Measurements from ENCODE around the gene ZP2. TPM values are rescaled to one million over a fixed set of nuclear protein-coding genes. Genes with fewer than 3 reads are reported as not detected.

Gene ZP2
- total and polyA plus RNA-seq, 9 of the 15 experiments (the other 6 are each of a cell fraction or from before 2014, with no cell fraction given) = not detected

DNA sequence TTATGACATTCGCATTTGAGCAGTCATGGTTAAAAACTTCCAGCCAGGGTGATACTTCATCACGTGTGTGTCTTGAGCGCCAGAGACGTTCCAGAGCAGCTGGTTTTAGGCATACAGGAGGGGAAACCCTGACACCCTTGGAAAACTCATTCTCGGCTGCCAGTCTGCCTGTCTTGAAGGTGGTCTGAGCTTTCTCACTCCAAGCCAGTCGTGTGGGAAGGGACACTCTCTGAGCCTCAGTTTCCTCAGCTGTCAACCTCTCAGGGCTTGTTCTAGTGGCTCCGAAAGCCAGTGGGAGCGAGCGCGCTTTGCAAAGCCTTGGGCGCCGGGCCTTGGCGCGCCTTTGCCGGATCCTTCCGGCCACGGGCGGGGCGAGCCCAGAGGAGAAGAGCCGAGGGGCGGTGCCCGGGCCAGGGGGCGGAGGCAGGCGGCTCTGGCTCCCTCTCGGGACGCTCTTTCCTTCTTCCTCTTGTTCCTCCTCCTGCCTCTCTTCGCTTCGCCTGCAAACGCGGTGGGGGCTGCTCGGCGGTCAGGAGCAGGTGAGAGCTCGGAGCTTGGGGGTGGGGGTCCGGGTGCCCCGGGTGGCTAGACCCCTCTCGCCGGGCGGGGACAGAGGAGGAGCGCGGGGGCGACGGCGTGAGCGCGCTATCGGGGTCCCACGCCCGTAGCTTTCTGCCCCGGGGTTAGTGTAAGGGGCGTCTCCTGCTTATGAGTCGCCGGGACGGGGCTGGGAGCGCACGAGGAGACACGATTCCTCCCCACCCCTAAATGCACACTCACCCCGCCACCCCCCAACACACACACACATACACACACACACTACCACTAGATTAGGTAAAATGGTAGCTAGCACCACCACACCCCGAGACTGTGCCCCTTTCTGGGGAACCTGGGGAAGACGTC lies 52.9 kb downstream of the ZP2 start, which contains the start of gene LDAF1 (continued):
- TF ChIP-seq, protein P1, sequence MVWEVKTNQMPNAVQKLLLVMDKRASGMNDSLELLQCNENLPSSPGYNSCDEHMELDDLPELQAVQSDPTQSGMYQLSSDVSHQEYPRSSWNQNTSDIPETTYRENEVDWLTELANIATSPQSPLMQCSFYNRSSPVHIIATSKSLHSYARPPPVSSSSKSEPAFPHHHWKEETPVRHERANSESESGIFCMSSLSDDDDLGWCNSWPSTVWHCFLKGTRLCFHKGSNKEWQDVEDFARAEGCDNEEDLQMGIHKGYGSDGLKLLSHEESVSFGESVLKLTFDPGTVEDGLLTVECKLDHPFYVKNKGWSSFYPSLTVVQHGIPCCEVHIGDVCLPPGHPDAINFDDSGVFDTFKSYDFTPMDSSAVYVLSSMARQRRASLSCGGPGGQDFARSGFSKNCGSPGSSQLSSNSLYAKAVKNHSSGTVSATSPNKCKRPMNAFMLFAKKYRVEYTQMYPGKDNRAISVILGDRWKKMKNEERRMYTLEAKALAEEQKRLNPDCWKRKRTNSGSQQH (CRISPR knock-in tag; IDR thresholded peaks at IDR 0.05) = no peak
- TF ChIP-seq ZFPM2 (CRISPR knock-in tag; IDR thresholded peaks at IDR 0.05) (no peak), ZEB2 (IDR thresholded peaks at IDR 0.05) (no peak), ETV5 (CRISPR knock-in tag; IDR thresholded peaks at IDR 0.05; ENCODE audit: low read depth) (peak; percentile 94), MAZ (CRISPR knock-in tag; conservative IDR thresholded peaks at IDR 0.05 in 1 of 2, IDR thresholded peaks at IDR 0.05 in 1 of 2) (peak; percentile 86 to 94), RBFOX2 (IDR thresholded peaks at IDR 0.05; ENCODE audit: low read depth, low read length) (peak; percentile 80), FOXP1 (CRISPR knock-in tag; IDR thresholded peaks at IDR 0.05) (no peak), ESRRA (IDR thresholded peaks at IDR 0.05; ENCODE audit: borderline replicate concordance, low read depth) (0 out of 2 replicates have a peak, but pooled peaks have one; percentile 8), PTTG1 (tag; IDR thresholded peaks at IDR 0.05; ENCODE audit: low read depth) (no peak), CBFA2T2 (conservative IDR thresholded peaks at IDR 0.05) (no peak)
- TF ChIP-seq, protein P2, sequence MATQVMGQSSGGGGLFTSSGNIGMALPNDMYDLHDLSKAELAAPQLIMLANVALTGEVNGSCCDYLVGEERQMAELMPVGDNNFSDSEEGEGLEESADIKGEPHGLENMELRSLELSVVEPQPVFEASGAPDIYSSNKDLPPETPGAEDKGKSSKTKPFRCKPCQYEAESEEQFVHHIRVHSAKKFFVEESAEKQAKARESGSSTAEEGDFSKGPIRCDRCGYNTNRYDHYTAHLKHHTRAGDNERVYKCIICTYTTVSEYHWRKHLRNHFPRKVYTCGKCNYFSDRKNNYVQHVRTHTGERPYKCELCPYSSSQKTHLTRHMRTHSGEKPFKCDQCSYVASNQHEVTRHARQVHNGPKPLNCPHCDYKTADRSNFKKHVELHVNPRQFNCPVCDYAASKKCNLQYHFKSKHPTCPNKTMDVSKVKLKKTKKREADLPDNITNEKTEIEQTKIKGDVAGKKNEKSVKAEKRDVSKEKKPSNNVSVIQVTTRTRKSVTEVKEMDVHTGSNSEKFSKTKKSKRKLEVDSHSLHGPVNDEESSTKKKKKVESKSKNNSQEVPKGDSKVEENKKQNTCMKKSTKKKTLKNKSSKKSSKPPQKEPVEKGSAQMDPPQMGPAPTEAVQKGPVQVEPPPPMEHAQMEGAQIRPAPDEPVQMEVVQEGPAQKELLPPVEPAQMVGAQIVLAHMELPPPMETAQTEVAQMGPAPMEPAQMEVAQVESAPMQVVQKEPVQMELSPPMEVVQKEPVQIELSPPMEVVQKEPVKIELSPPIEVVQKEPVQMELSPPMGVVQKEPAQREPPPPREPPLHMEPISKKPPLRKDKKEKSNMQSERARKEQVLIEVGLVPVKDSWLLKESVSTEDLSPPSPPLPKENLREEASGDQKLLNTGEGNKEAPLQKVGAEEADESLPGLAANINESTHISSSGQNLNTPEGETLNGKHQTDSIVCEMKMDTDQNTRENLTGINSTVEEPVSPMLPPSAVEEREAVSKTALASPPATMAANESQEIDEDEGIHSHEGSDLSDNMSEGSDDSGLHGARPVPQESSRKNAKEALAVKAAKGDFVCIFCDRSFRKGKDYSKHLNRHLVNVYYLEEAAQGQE (IDR thresholded peaks at IDR 0.05; ENCODE audit: borderline replicate concordance) = peak; percentile 92
- TF ChIP-seq, protein P2 (CRISPR knock-in tag; IDR thresholded peaks at IDR 0.05; ENCODE audit: low read depth) = no peak
- TF ChIP-seq, protein P3, sequence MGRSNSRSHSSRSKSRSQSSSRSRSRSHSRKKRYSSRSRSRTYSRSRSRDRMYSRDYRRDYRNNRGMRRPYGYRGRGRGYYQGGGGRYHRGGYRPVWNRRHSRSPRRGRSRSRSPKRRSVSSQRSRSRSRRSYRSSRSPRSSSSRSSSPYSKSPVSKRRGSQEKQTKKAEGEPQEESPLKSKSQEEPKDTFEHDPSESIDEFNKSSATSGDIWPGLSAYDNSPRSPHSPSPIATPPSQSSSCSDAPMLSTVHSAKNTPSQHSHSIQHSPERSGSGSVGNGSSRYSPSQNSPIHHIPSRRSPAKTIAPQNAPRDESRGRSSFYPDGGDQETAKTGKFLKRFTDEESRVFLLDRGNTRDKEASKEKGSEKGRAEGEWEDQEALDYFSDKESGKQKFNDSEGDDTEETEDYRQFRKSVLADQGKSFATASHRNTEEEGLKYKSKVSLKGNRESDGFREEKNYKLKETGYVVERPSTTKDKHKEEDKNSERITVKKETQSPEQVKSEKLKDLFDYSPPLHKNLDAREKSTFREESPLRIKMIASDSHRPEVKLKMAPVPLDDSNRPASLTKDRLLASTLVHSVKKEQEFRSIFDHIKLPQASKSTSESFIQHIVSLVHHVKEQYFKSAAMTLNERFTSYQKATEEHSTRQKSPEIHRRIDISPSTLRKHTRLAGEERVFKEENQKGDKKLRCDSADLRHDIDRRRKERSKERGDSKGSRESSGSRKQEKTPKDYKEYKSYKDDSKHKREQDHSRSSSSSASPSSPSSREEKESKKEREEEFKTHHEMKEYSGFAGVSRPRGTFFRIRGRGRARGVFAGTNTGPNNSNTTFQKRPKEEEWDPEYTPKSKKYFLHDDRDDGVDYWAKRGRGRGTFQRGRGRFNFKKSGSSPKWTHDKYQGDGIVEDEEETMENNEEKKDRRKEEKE (IDR thresholded peaks at IDR 0.05; ENCODE audit: borderline replicate concordance in 1 of 2, control insufficient read depth in 1 of 2, low read depth in 2 of 2, low read length in 1 of 2) = no peak
- TF ChIP-seq, protein P4, sequence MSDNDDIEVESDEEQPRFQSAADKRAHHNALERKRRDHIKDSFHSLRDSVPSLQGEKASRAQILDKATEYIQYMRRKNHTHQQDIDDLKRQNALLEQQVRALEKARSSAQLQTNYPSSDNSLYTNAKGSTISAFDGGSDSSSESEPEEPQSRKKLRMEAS (CRISPR knock-in tag; IDR thresholded peaks at IDR 0.05) = peak; percentile 44; the same call in 1 of the 2 replicates
